Measurements from ENCODE around the gene SPSB2. TPM values are rescaled to one million over a fixed set of nuclear protein-coding genes. Genes with fewer than 3 reads are reported as not detected.

Gene SPSB2
- total and polyA plus RNA-seq, 9 of the 15 experiments (the other 6 are each of a cell fraction or from before 2014, with no cell fraction given), result 0.10 to 10.6 (median 1.9) TPM

DNA sequence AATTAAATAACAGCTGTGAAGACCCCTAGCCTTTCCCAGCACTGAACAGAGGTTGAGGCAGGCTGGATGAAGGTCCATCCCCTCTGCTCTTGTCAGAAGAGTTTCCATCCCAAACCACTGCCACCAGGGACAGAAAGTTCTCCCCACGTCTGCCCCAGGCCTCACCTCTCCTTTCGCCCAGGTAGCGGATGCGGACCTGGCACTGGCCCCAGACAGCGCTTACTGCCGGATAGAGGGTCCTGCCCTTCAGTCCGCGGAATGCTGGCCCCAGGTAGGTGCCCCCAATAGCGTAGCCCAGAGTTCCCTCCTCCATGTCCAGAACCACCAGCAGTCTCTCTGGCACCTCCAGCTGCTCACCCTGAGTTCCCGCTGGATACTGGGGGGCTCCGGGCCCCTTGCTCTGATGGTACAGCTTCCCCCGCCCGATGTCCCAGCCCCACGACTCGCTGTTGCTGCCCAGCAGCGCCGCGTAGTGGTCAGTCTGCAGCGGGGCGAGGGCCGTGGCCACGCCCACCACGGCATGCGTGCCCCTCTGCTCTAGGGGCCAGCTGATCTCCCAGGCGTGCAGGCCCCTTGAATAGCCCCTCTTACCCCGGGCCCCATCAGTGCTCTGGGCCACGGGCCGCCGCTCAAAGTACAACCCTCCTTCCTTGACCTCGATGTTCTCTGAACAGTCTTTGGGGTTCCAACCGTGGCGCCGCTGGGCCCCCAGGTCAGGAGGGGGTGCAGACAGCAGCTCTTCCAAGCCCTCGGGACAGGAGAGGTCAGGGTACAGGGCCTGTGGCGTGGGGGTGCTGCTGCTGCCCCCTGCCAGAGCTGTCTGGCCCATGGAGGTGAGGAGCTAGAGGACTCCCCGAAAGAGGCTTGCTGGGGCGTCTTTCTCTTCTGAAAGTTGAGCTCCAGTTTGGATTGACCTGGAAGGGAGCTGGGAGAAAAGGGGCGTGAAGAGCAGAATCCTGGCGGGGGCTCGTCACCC, 742 bp downstream of the SPSB2 start (continued):
- TF ChIP-seq RBM22 (IDR thresholded peaks at IDR 0.05; ENCODE audit: low read depth, low read length, poor library complexity, severe bottlenecking), result peak; percentile 88

GRCh38 chr12:6871052-6871957, 1.8 kb downstream of the SPSB2 start:
- POLR2A ChIA-PET, result interaction anchor here (0.5 to 11.3 kb wide), 16 partner anchors 8 to 368 kb away, joined by 3 to 174 read pairs (median 4); partner anchors contain the start of genes C12orf57, CDCA3, RNU7-1 and USP5
- intact Hi-C loops (cut with micrococcal nuclease) (no loop called here), in situ Hi-C loops (cut with MboI) (no loop called here)
- Histone ChIP-seq H3K4me1 (replicated peaks in 1 of 2; ENCODE audit: control insufficient read depth in 2 of 2, insufficient read depth in 2 of 2, low read length in 2 of 2) (peaks cover 37 to 62% of the 10 kb centered on the region in 2 experiments; a peak in 4 of 5 replicates), H3K4me2 (ENCODE audit: insufficient read depth, low read length) (peak overlapping the region; percentile 88), H3K9me3 (replicated peaks; ENCODE audit: control insufficient read depth, insufficient read depth, low read depth, low read length) (no peaks in the 10 kb centered on the region), H3K27ac (ENCODE audit: extremely low read depth, low read depth, low read length) (peak overlapping the region; percentile 31; the same call in 1 of the 3 replicates), H4K20me1 (replicated peaks; ENCODE audit: control insufficient read depth, insufficient read depth, low read length) (peaks cover 47% of the 10 kb centered on the region), H3K79me2 (ENCODE audit: control insufficient read depth, insufficient read depth, low read length) (peaks cover 64% of the 10 kb centered on the region), H3K4me3 (peak overlapping the region; percentile 73), H3K36me3 (ENCODE audit: control insufficient read depth, insufficient read depth, low read length) (peaks cover 42% of the 10 kb centered on the region), H3K9me1 (ENCODE audit: control insufficient read depth, insufficient read depth, low read length) (no peaks in the 10 kb centered on the region), H3K27me3 (ENCODE audit: control insufficient read depth in 2 of 2, insufficient read depth in 2 of 2, low read length in 2 of 2) (no peaks in the 10 kb centered on the region), H2AFZ (ENCODE audit: low read depth, low read length) (no peak overlapping the region), H3K9ac (ENCODE audit: insufficient read depth in 1 of 2, low read depth in 2 of 2, low read length in 2 of 2) (peak overlapping the region in 1 of 2 experiments; percentile 53; a peak in 2 of 4 replicates)
- ATAC-seq (peak; percentile 50), FAIRE-seq (no peak), DNase-seq (ENCODE audit: extremely low read depth in 1 of 4, low spot score in 3 of 4) (peak in 3 of 4 experiments; percentile 21 to 71 (median 46))
- WGBS (ENCODE audit: insufficient coverage, low coverage, missing lambda C conversion rate), result 66% methylated on average over 9 of the region's 12 CpGs
- CTCF ChIA-PET (ENCODE audit: low intra/inter-chr PET ratio), result interaction anchor here (0.6 to 0.7 kb wide), 2 partner anchors 112 to 171 kb away, joined by 3 to 4 read pairs; no protein-coding TSS in a partner anchor
- BruUV-seq (replicated peaks), result no TSS peak
- TF ChIP-seq ZMIZ1 (IDR thresholded peaks at IDR 0.05; ENCODE audit: low read depth in 2 of 2, low read length in 2 of 2) (0 out of 4 replicates have a peak, but pooled peaks of 1 of the 2 experiments have one; percentile 4), ZNF551 (CRISPR knock-in tag; IDR thresholded peaks at IDR 0.05) (no peak), MYNN (IDR thresholded peaks at IDR 0.05) (peak; percentile 32; the same call in 1 of the 2 replicates), MYNN (CRISPR knock-in tag; IDR thresholded peaks at IDR 0.05) (no peak), ZNF76 (CRISPR knock-in tag; IDR thresholded peaks at IDR 0.05; ENCODE audit: borderline replicate concordance) (no peak), ZNF77 (CRISPR knock-in tag; IDR thresholded peaks at IDR 0.05) (peak; percentile 60; the same call in 1 of the 2 replicates), RBM34 (IDR thresholded peaks at IDR 0.05; ENCODE audit: borderline replicate concordance, insufficient read depth, low read length) (no peak)
- TF ChIP-seq, protein P1, sequence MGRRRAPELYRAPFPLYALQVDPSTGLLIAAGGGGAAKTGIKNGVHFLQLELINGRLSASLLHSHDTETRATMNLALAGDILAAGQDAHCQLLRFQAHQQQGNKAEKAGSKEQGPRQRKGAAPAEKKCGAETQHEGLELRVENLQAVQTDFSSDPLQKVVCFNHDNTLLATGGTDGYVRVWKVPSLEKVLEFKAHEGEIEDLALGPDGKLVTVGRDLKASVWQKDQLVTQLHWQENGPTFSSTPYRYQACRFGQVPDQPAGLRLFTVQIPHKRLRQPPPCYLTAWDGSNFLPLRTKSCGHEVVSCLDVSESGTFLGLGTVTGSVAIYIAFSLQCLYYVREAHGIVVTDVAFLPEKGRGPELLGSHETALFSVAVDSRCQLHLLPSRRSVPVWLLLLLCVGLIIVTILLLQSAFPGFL (CRISPR knock-in tag; IDR thresholded peaks at IDR 0.05), result no peak

Data from K562 (cell line).